ENCODE data around the gene STYXL1.
"Not testable (repeated sequence)": the region's sequence is repeated elsewhere in the genome, so short reads cannot be mapped to it uniquely, and the experiment has no call there.

The STYXL1 gene

GRCh38 chr7:76008156-76008687 is 39.6 kb downstream of the STYXL1 start:
- no peak for TF ChIP-seq CTCF (IDR thresholded peaks at IDR 0.05; ENCODE audit: borderline replicate concordance, insufficient read depth, low read depth, low read length)
- no peak overlapping the region for H3K4me3 ChIP-seq (ENCODE audit: low read depth, low read length)

DNA sequence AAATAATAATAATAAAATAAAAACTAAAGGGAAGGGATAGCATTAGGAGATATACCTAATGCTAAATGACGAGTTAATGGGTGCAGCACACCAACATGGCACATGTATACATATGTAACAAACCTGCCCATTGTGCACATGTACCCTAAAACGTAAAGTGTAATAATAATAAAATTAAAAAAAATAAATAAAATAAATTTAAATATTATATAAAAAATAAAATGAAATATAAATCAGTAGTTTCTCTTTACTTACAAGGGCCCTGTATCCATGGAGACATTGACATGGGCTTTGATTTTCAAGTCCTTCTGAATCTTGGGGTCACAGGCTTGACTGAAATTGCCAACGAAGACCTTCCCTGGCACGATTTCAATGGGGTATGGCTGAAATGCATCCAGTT is 42.8 kb downstream of the STYXL1 start:
- not testable (repeated sequence) for H3K4me3 ChIP-seq (ENCODE audit: low read depth, low read length)

GRCh38 chr7:76003351-76003750 is 44.4 kb downstream of the STYXL1 start:
- H3K4me3 ChIP-seq (ENCODE audit: low read depth, low read length), result no peak overlapping the region
- TF ChIP-seq CTCF (IDR thresholded peaks at IDR 0.05; ENCODE audit: borderline replicate concordance, insufficient read depth, low read depth, low read length), result no peak

DNA sequence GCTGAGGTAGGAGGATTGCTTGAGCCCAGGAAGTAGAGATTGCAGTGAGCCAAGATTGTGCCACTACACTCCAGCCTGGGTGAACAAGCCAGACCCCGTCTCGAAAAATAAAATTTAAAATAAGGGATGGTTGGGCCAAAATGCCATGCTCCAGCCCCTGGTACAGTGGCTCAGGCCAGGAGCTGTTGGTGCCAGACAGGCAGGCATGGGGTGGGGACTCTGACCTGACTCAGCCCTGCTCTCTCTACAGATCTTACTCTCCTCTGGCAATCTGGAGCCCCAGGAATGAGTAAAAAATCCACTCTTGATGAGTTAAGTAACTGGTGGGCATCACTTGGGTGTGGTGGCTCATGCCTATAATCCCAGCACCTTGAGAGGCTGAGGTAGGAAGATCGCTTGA is 45.0 kb downstream of the STYXL1 start:
- H3K4me3 ChIP-seq (ENCODE audit: low read depth, low read length), result no peak overlapping the region
- TF ChIP-seq CTCF (IDR thresholded peaks at IDR 0.05; ENCODE audit: borderline replicate concordance, insufficient read depth, low read depth, low read length), result no peak

DNA sequence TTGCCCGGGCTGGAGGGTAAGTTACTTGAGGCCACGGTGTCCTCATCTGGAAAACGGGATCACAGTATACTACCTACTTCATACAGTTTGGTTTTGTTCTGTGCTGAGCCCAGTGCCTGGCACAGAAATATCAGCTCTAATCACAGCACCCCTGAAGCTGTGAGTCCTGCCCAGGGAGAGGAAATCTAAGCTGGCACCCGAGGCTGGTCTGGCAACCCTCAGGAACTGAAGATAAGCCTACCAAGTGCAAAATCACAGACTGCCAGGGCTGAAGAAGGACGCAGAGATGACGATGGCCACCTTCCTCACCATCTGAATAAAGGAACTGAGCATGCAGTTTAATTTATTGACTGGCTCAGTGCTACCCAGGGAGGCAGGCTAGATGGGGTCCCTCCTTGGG is 45.7 kb downstream of the STYXL1 start:
- H3K4me3 ChIP-seq (ENCODE audit: low read depth, low read length), result no peak overlapping the region
- no peak for TF ChIP-seq CTCF (IDR thresholded peaks at IDR 0.05; ENCODE audit: borderline replicate concordance, insufficient read depth, low read depth, low read length)

DNA sequence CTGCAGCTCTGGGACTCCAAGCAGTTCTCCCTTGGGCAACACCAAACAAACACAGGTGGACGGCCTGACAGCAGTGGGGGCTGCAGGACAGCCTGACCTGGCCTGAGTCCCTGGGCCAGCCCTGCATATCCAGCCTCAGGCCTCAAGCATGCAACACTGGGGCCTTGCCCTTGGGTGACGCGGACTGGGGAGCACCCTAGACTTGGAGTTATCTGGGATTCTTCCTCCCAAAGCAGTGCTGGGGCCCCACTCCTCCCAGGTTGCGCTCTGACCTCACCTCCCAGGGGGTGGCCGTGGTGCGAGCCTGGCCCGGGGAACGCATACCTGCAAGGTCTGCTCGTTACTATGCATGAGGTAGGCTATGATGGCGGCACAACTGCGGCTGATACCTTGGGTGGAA is 47.2 kb downstream of the STYXL1 start:
- no peak for TF ChIP-seq CTCF (IDR thresholded peaks at IDR 0.05; ENCODE audit: borderline replicate concordance, insufficient read depth, low read depth, low read length)
- no peak overlapping the region for H3K4me3 ChIP-seq (ENCODE audit: low read depth, low read length)

- TF ChIP-seq CTCF (IDR thresholded peaks at IDR 0.05; ENCODE audit: borderline replicate concordance, insufficient read depth, low read depth, low read length), result no peak
- H3K4me3 ChIP-seq (ENCODE audit: low read depth, low read length), result no peak overlapping the region
Measured at GRCh38 chr7:75998038-75998437, 49.8 kb downstream of the STYXL1 start.

GRCh38 chr7:75996476-75996875 is 51.3 kb downstream of the STYXL1 start:
- no peak overlapping the region for H3K4me3 ChIP-seq (ENCODE audit: low read depth, low read length)
- no peak for TF ChIP-seq CTCF (IDR thresholded peaks at IDR 0.05; ENCODE audit: borderline replicate concordance, insufficient read depth, low read depth, low read length)

Measured in GM12875 (cell line).